ENCODE results near the gene PRELID3B.

Gene PRELID3B

DNA sequence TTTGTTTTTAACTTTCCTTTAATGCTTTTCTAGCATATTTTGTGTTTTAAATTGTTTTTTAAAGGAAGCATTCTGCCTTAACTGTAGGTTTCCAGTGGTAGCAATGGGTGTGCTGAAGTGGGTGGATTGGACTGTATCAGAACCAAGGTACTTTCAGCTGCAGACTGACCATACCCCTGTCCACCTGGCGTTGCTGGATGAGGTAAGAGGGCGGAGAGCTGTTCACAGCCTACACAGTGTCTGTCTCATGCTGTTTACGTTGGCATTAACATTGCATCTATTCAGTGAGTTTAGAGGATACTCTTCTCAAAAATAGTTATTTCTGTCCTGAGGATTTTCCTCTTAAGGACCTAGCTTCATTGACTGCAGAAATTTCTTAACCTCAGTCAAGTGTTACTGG lies 49.7 kb downstream of the PRELID3B start:
- peak; percentile 2 for DNase-seq

DNA sequence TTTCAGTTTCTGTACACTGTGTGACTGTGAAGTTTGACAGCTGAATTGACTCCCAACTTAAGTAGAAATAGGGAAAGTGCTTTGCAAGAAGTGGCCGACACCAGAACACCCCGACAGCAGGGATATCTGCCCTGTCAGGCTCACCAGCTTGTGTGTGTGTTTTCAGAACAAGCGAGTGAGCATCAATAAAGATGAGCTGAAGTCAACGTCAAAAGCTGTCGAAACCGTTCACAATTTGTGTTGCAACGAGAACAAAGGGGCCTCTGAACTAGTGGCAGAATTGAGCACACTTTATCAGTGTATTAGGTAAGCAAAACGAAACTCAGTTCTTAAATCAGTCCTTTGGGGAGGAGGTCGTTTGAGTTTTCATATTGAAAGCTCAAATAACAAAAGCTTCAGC lies 50.9 kb downstream of the PRELID3B start:
- peak; percentile 31 for DNase-seq

DNA sequence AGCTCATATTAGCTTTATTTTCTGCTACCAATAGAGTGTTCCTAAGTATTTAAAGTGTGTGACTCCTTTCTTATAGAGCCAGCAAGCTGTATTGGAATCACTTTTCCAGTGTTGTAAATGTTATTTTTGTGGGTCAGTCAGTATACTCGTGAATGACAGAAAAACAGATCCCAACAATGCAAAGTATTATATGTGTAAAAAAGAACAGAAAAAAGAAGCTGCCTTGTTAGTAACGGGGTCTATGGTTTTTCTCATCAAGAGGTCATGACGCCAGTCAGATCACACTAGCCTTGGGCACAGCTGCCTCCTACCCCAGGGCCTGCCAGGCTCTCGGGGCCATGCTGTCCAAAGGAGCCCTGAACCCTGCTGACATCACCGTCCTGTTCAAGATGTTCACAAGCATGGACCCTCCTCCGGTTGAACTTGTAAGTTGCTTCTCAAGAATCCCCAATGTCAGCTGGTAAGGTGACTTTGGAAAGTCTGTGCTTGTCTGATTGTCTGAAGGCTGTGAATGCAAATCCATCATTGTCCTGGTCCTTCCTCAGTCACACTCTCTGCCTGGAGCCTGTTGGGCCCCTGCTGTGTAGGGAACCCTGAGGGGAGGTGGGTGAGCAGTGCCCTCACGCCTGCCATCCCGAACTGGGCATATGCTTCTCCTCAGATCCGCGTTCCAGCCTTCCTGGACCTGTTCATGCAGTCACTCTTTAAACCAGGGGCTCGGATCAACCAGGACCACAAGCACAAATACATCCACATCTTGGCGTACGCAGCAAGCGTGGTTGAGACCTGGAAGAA lies 51.7 kb downstream of the PRELID3B start:
- DNase-seq, result peak; percentile 19

DNA sequence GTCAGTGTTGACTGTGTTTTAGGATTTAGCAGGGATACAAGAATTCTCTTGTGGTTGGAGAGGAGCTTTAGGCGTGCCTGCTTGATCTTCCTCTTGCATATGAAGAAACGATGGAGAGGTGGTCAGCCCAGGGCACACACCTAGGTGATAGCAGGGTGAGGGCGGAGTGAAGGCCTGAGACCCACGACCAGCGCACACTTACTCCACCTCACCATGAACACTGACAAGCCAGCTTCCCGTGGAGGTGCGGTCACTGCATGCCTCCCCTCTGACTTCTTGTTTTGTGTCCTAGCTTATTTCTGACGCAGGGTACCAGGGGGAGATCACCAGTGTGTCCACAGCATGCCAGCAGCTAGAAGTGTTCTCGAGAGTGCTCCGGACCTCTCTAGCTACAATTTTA lies 53.4 kb downstream of the PRELID3B start:
- no peak for DNase-seq

DNA sequence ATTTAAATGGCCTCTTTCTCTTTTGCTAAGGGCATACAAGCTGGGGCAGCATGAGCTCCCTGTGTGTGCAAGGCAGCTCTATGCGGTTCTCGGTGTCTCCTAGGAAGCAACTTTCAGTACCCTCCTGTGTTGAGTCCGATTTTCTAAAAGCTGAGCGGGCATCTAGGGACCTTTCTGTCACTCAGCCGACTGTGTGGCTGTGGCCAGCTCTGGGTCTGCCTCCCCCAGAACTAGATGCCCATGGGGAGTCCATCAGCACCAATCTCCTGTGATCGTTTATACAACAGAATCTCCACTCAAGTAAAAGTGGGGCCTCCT lies 54.1 kb downstream of the PRELID3B start:
- DNase-seq, result peak; percentile 26

DNA sequence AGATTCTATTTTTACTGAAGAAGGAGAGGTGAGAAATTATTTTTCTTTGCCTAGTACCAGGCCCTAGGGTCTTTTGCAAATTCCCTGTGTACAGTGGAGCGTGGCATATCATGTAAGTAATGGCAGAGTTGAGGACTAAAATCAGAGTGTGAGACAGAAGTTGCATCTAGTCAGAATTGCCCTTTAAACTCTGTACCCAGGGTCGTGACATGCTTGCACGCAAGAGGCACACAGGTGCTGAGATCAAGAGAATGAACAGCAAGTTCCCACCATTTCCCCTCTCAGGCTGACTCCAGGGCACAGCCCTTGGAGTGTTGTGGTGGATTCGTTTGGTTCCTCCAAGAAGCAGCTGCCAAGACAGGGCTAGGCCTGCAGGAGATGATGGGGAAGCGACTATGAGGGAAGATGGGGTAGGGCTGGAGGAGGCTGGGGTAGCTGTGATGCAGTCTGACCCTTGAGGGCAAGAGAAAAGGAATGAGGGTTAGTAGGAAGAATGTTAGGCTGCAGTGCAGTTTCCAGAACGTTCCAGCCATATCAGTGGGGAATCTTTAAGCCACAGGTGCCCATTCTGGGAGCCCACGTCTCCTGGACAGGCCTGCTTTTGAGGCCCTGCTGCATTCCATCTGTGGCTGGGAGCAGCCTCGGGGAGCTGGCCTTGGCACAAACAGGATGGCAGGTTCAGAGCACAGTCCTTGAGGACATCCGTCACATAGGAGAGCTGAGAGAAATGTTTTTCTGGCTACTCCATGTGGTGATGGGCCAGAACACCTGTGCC lies 54.6 kb downstream of the PRELID3B start:
- peak; percentile 26 for DNase-seq

DNA sequence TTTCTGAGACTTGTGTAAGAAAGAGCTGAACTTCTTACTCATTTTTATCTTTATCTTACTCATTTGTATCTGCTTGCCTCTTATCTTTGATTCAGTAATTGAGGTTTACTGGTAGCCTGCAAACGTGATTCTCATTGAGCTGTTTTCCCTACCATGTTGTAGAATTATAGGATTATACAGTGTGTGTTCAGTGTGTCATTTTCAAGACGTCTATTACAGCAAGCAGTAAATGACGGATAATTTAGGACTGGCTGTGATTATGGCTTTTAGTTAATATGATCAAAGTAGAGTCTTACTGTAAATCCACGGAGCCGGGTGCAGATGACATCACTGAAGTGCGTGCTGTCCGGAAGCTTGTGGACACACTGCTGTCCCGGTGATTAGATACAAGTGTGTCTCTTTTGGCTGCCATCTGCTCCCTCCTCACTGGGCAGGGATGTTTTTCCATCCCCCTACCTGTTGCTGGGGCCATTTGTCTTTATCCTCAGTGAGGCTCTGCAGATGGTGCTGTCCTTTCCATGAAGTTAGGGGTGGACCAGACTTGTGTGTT lies 55.5 kb downstream of the PRELID3B start:
- DNase-seq, result peak; percentile 12

DNA sequence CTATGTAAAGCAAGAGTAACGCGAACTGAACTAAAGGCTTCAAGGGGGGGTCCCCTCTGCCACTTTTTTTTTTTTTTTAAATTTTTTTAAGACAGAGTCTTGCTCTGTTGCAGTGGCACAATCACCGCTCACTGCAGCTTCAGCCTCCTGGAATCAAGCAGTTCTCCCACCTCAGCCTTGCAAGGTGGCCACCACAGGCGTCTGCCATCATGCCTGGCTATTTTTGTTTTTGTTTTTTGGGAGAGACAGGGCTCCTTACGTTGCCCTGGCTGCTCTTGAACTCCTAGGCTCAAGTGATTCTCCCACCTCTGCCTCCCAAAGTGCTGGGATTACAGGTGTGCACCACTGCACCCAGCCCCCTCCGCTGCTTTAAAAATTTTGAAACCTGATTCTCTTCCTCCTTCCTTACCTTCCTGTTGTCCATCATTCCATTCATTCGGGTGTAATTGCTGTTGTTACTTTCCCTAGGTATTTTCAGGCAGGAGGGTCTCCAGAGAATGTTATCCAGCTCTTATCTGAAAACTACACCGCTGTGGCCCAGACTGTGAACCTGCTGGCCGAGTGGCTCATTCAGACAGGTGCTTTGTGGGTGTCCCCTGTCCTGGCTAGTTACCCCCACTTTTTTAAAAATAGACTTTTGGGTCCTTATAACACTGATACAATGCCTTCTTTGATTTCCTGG lies 56.2 kb downstream of the PRELID3B start:
- peak; percentile 43 for DNase-seq

DNA sequence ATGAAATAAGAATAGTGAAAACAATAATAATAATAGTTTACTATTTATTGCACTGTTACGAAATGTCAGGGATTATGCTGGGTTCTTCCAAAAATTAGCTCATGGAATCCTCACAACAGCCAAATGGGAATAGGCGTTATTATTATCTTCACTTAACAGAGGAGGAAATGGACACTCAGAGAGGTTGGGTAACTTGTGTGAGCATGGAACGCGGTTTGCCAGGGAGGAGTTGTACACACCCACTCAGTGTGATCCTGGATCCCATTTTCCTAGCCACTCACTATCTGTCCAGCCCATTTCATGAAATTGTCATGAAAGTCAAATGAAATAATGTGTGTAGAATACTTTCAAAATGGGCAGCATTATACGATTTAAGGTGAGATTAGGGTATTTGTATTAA lies 56.9 kb downstream of the PRELID3B start:
- DNase-seq, result peak; percentile 6

DNA sequence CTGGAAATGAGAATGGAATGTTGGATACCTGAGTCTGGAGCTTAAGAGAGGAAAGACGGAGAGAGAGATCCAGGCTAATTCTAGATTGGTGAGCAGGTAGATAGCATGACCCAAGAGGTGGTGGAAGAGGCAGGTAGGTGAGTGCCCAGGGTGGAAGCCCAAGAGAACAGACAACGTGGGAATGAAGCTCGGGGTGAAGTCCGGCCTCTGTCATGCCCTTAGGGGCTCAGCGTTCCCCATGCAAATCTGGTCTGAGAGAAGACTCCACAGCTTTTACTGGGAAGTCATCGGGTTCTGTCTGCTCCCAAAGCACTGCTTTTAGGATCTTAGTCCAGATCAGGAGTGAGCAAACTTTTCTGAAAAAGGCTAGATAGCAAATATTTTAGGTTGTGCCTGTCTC lies 57.9 kb downstream of the PRELID3B start:
- DNase-seq, result peak; percentile 38
